Measurements from ENCODE around the gene CORO1C.

The CORO1C gene

DNA sequence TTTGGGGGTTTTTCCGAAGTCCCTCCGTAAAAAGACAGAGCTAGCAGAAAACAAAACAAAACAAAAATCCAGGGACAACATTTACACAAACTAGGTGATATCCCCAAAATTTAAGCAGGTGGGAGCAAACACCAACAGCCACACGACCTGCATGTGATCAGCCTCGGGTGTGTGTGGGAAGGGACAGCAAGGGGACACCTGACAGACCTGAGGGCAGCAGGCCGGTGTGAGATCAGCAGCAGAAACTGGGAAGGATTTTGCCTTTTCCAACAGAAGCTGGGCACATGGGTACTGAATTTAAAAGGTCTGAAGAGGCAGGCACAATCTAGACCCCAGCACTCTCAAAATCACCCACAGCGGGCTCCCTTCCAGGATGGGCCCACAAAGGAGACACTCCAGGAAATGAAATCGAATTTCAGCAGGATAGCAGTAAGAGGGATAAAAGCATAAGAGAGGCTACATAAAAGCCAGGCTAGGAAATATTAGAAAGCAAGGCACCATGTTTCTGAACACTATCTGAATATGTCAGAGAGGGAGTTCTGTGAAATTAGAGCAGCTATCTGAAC lies 61.2 kb downstream of the CORO1C start:
- no peak overlapping the region for H3K4me3 ChIP-seq (replicated peaks in 1 of 2; ENCODE audit: low read depth in 2 of 2, low read length in 2 of 2)
- no peak for DNase-seq (ENCODE audit: low read depth in 2 of 2)
- TF ChIP-seq CTCF (IDR thresholded peaks at IDR 0.05; ENCODE audit: low read depth, low read length) = no peak

DNA sequence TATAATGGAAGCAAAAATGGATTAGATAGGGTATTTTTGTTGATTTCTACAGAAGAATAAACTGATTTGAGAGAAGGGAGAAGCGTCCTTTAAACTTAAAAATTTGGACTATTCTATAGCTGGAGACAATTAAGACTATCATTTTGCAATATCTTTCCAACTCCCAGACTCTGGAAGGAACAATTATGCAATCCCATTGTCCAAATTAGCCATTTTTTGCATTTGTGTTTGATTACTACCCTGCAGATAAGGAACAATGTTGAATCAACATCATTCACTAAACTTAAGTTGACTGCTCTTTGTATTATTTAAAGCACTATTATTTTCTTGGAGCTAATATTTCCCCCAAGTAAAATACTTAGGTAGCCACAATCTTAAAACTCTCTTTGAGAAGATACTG lies 62.8 kb downstream of the CORO1C start:
- DNase-seq (ENCODE audit: low read depth in 2 of 2) = peak; percentile 53 to 64
- TF ChIP-seq CTCF (IDR thresholded peaks at IDR 0.05; ENCODE audit: low read depth, low read length) = no peak
- H3K4me3 ChIP-seq (replicated peaks in 1 of 2; ENCODE audit: low read depth in 2 of 2, low read length in 2 of 2) = no peak overlapping the region

GRCh38 chr12:108668063-108668462 lies 63.3 kb downstream of the CORO1C start:
- H3K4me3 ChIP-seq (replicated peaks in 1 of 2; ENCODE audit: low read depth in 2 of 2, low read length in 2 of 2) = no peak overlapping the region
- DNase-seq (ENCODE audit: low read depth in 2 of 2) = no peak
- no peak for TF ChIP-seq CTCF (IDR thresholded peaks at IDR 0.05; ENCODE audit: low read depth, low read length)

DNA sequence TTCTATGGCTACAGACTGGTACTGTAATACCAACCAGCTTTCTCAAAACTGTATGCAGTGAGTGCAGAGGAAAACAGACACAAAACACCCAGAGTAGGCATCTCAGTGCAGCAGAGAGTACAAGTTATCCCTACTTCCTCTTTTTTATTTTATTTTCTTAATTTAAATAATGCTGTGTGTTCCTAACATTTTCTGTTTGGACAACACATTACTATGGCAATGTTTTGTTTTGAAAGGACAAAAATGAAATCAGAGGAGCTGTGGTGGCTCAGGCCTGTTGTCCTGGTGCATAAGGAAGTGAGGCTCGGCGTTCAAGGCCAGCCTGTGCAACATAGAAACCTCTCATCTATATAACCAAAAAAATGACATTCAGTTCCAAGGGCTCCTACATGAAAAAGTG lies 64.0 kb downstream of the CORO1C start:
- no peak for TF ChIP-seq CTCF (IDR thresholded peaks at IDR 0.05; ENCODE audit: low read depth, low read length)
- peak in 1 of 2 donors; percentile 29 for DNase-seq (ENCODE audit: low read depth in 2 of 2)
- H3K4me3 ChIP-seq (replicated peaks in 1 of 2; ENCODE audit: low read depth in 2 of 2, low read length in 2 of 2) = no peak overlapping the region

DNA sequence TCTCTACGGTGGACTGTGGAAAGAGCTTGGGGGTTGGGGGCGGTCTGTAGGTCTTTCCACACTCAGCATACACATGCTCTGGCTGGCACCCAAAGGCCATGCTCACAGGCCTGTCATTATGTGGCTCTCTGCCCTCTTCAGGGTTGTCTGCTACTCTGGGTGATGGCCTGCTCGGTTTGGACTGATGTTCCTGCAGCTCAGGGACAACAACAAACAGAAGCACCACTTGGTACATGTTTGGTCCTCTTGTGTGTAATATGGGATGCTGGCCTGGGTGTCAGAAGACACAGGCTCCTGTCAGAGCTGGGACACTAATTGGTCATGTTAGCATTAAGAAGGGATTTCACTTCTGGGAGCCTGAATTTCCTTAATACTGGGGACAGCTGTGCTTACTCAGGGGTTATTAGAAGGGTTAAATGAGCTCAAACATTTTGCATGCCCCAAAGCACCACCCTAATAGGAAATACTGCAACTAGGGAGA lies 64.9 kb downstream of the CORO1C start:
- no peak overlapping the region for H3K4me3 ChIP-seq (replicated peaks in 1 of 2; ENCODE audit: low read depth in 2 of 2, low read length in 2 of 2)
- TF ChIP-seq CTCF (IDR thresholded peaks at IDR 0.05; ENCODE audit: low read depth, low read length) = no peak

DNA sequence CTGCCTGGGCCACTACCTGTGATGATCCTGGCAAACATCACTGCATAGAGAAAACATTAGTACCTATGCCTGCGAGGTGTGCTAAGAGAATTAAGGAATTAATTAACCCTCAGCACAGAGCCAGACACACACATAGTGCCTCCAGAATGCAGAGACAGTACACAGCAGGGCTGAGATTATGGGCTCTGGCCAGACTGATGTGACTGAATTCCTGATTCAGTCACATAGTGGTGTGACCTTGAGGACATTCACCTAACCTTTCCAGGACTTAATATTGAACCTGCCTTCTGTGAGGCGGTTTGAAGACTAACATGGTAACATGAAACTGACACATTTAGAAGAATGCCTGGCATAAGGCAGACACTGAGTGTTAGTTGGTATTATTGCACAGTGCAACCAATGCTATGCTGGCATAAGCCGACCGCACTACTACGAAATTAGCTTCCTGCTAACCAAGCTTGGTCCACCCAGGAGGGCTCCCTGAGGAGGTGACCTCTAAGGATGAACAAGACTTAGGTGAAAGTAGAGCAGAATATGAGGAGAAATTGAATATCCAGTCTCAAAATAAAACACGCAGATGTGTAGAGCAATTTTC lies 65.6 kb downstream of the CORO1C start:
- DNase-seq (ENCODE audit: low read depth in 2 of 2) = no peak
- no peak overlapping the region for H3K4me3 ChIP-seq (replicated peaks in 1 of 2; ENCODE audit: low read depth in 2 of 2, low read length in 2 of 2)
- TF ChIP-seq CTCF (IDR thresholded peaks at IDR 0.05; ENCODE audit: low read depth, low read length) = no peak

More for the DNA sequence above, 64.9 kb downstream of the CORO1C start:
- DNase-seq (ENCODE audit: low read depth in 2 of 2) = peak; percentile 61 to 71
